ENCODE measurements around the gene FAM76B.

Gene FAM76B

GRCh38 chr11:95734009-95734572 is 55.5 kb downstream of the FAM76B start:
- no peak for TF ChIP-seq CTCF (IDR thresholded peaks at IDR 0.05; ENCODE audit: low read depth, low read length, missing control alignments)
- DNase-seq (ENCODE audit: low read depth): no peak
- no peak overlapping the region for H3K4me3 ChIP-seq (ENCODE audit: low read depth, low read length)

GRCh38 chr11:95732930-95733602 is 56.5 kb downstream of the FAM76B start:
- TF ChIP-seq CTCF (IDR thresholded peaks at IDR 0.05; ENCODE audit: low read depth, low read length, missing control alignments): no peak
- DNase-seq (ENCODE audit: low read depth): no peak

GRCh38 chr11:95729462-95729861 is 60.1 kb downstream of the FAM76B start:
- TF ChIP-seq CTCF (IDR thresholded peaks at IDR 0.05; ENCODE audit: low read depth, low read length, missing control alignments): no peak
- no peak for DNase-seq (ENCODE audit: low read depth)
- H3K4me3 ChIP-seq (ENCODE audit: low read depth, low read length): no peak overlapping the region

More at GRCh38 chr11:95732930-95733602, 56.5 kb downstream of the FAM76B start:
- H3K4me3 ChIP-seq (ENCODE audit: low read depth, low read length): no peak overlapping the region

GRCh38 chr11:95728790-95729189 is 60.8 kb downstream of the FAM76B start:
- H3K4me3 ChIP-seq (ENCODE audit: low read depth, low read length): no peak overlapping the region
- no peak for DNase-seq (ENCODE audit: low read depth)
- no peak for TF ChIP-seq CTCF (IDR thresholded peaks at IDR 0.05; ENCODE audit: low read depth, low read length, missing control alignments)

- no peak for TF ChIP-seq CTCF (IDR thresholded peaks at IDR 0.05; ENCODE audit: low read depth, low read length, missing control alignments)
- no peak overlapping the region for H3K4me3 ChIP-seq (ENCODE audit: low read depth, low read length)
- no peak for DNase-seq (ENCODE audit: low read depth)
These were observed 61.5 kb downstream of the FAM76B start for GRCh38 chr11:95728094-95728493.

- H3K4me3 ChIP-seq (ENCODE audit: low read depth, low read length): no peak overlapping the region
- no peak for TF ChIP-seq CTCF (IDR thresholded peaks at IDR 0.05; ENCODE audit: low read depth, low read length, missing control alignments)
- DNase-seq (ENCODE audit: low read depth): no peak
These were observed 62.0 kb downstream of the FAM76B start for GRCh38 chr11:95727620-95728019.

- no peak for TF ChIP-seq CTCF (IDR thresholded peaks at IDR 0.05; ENCODE audit: low read depth, low read length, missing control alignments)
- H3K4me3 ChIP-seq (ENCODE audit: low read depth, low read length): no peak overlapping the region
- DNase-seq (ENCODE audit: low read depth): no peak
These were observed 62.5 kb downstream of the FAM76B start for GRCh38 chr11:95727111-95727510.
